Aortic smooth muscle cell (primary cell): ENCODE data around the gene ITGAE. TPM values are rescaled to one million over a fixed set of nuclear protein-coding genes. Genes with fewer than 3 reads are reported as not detected.

Experiments used
- total RNA-seq: library from RNA; depleted of rRNA; stranded (reverse); fragments of >200 nt; gene quantifications from 2 replicates; pipeline ENCODE4 v1.2.3, GENCODE V29; 2014

Gene ITGAE, protein sequence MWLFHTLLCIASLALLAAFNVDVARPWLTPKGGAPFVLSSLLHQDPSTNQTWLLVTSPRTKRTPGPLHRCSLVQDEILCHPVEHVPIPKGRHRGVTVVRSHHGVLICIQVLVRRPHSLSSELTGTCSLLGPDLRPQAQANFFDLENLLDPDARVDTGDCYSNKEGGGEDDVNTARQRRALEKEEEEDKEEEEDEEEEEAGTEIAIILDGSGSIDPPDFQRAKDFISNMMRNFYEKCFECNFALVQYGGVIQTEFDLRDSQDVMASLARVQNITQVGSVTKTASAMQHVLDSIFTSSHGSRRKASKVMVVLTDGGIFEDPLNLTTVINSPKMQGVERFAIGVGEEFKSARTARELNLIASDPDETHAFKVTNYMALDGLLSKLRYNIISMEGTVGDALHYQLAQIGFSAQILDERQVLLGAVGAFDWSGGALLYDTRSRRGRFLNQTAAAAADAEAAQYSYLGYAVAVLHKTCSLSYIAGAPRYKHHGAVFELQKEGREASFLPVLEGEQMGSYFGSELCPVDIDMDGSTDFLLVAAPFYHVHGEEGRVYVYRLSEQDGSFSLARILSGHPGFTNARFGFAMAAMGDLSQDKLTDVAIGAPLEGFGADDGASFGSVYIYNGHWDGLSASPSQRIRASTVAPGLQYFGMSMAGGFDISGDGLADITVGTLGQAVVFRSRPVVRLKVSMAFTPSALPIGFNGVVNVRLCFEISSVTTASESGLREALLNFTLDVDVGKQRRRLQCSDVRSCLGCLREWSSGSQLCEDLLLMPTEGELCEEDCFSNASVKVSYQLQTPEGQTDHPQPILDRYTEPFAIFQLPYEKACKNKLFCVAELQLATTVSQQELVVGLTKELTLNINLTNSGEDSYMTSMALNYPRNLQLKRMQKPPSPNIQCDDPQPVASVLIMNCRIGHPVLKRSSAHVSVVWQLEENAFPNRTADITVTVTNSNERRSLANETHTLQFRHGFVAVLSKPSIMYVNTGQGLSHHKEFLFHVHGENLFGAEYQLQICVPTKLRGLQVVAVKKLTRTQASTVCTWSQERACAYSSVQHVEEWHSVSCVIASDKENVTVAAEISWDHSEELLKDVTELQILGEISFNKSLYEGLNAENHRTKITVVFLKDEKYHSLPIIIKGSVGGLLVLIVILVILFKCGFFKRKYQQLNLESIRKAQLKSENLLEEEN
- total RNA-seq, result 19.5 and 19.7 TPM in 2 replicates

DNA sequence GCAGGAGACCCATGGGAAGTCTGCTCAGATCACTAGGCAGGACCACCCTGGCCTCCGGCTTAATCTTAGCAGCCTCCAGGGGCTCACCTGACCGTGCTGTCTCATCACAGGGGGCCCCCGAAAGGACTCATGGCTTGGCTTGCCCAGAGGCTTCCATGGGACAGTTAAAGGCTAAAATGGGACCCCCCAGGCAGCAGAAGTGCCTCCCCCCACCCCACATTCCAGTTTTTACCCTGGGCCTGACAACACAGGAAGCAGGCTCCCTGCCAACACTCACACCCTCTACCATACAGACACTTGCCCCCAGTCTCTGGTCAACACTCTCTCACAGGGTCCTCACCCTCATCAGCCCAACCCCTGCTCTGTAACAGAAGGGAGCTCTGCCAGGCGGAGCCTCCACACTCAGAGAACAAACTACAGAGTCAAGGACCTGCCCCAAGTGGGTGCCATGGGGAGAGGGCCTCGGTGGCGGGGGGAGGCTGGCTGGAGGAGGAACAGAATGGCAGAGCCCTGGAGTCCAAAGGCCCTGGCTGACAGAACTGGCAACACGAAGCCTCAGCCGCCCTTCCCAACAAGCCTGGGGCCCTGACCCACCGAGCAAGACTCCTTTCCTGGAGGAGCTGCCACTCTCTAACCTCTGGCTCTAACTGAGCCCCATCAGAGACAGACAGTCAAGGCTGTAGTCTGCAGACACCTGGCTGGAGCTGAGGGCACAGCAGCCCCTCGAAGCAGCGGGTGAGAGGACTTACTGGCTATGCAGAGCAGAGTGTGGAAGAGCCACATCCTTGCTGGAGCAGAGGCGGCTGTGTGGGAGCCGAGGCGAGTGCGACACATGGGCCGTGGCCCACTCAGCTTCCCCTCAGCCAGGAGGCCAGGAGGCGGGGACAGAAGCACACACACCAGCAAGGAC, at the start of gene ITGAE:
Gene ITGAE, minus strand, starts transcription at position 827 of the 910 bp plus-strand sequence. Its CDS starts 44 bp downstream, at position 783.

DNA sequence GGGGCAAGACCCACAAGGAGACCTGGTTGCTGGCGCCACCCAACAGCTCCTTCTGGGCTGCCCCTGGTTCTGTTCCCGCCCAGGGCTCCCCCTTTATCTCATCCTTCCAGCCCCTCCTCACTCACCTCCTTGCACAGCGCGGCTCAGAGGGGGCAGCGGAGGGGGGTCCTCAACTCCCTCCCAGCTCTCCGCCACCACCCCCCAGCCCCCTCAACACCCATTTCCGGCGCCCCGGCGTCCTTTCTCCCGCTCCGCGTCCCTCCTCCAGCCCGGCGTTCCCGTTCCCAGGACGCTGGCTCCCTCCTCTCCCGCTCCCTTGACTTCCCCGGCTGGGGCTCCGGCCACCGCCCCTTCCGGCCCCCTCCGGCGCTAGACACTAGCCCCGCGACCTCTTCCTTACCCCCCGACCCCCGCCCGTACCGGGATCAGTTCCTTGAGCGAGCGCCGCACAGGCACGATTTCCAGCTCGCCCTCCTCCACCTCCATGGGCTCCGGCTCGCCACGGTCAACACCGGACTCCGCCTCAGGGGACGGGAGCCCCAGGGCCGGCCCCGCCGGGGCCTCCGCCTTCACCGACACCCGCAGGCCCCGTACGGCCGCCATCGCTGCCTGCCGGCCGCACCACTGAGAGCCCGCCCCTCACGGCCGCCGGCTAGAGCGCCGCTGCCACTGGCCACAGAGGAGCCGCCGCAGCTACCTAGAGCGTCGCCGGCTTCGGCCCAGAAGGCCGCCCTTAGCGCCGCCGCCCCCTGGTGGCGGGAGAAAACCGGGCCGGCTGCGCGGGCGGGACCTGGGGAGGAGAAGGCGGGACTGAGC, 44.8 kb upstream of the ITGAE start, which contains the start of gene NCBP3:
Gene NCBP3, minus strand, starts transcription at position 626 of the 816 bp plus-strand sequence. Its CDS starts 23 bp downstream, at position 603.

DNA sequence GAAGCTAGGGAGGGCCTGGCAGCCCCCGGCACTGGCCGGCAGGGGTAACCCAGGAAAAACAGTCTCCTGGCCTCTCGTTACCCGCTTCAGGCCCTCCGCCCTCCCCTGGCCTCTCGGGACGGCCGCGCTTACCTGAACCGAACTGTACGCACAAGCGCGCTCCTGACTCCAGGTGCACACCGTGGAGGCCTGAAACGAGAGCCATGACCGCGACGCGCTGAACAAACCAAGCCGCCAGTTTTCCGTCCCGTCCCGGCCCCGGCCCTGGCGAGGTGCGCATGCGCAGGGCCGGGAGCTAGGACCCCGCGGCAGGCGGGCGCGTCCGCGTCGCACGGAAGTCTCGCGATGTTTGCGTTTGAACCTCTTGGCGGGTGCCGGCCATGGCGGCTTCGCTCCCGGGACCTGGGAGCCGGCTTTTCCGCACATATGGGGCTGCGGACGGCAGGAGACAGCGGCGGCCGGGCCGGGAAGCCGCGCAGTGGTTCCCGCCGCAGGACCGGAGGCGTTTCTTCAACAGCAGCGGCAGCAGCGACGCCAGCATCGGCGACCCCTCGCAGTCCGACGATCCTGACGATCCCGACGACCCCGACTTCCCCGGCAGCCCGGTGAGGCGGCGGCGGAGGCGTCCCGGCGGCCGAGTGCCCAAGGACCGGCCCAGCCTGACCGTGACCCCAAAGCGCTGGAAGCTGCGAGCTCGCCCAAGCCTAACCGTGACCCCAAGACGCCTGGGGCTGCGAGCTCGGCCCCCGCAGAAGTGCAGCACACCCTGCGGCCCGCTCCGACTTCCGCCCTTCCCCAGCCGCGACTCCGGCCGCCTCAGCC, 77.2 kb downstream of the ITGAE start, which contains the start of gene HASPIN:
Gene HASPIN, plus strand, starts transcription at position 348 of the 822 bp plus-strand sequence. Its CDS starts 33 bp downstream, at position 381.

DNA sequence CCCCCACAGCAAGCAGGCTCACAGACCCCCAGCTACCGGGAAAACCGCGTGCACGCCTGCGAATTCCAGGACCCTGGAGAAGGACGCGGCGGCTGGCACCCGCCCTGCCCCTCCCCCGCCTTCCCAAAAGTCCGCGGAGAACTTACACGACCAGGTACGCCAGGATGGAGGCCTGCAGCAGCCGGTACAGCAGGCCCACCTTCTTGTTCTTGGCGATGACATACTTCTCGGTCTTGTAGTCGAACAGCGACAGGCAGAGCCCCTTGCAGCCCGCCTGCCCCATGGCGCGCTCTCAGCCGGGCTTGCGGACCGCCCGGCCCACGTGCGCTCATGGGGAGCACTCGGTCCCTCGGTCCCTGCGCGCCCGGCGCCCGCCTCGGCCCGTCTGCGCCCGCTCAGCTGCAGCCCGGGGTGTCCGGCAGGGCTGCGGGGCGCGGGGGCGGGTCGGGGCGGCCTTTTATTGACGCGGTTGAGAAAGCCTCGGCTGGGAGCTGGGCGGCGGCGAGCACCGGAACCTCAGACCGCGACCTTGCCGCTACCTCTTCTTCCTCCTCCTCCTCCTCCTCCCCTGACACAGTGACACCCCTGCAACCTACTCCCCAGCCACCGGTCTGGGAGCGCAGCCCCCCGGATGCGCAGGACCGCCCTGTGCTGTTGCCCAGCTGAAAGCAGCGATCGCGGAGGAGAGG, 105.1 kb downstream of the ITGAE start, which contains the start of gene P2RX5:
Gene P2RX5, minus strand, starts transcription at position 433 of the 689 bp plus-strand sequence. Its CDS starts 150 bp downstream, at position 283.

DNA sequence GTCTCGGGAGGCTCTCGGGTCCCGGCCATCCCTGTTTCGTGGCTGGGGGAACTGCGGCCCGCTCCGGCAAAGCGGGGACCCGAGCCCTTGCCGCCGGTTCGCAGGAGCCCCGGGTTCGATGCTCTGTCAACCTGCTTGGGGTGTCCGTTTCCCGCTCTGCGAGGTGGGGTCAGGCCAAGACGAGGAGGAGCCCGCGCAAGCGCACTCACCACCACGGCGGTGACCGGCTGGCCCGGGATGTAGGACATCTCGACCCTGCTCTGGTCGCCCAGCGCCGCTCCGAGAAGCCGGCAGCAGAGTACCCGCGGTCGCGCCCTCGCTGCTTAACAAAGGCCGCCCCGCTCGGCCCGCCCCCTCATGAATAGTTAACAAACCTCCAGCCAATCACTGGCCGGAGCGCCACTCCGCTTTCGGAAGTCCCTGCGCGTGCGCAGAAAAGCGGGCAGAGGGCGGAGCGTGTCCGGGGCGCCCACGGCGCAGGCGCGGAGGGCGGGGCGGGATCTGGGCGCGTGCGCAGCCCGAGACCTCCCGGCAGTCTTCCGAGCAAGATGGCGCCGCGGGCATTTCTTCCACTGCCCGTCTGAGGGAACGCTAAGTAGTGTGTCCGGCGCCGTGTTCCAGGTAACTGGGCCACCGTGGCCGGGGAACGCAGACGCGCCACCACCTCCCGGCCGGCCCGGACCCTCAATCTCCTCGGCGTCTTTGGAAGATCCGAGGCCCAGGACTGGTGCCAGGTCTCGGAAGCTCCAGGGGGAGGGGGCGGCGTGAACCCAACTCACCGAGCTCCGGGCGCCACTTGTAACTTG, 132.5 kb downstream of the ITGAE start, which contains the start of the genes EMC6 and TAX1BP3:
Gene EMC6, plus strand, starts transcription at position 534 of the 806 bp plus-strand sequence. CDS start 335 bp downstream, outside the sequence.
Gene TAX1BP3, minus strand, starts transcription at position 300 of the 806 bp plus-strand sequence. Its CDS starts 52 bp downstream, at position 248.

Other genes starting within 250 kb of the ITGAE start
- gene TRPV3, start 243.4 kb downstream of the ITGAE start, total RNA-seq, result 0.53 and 0.68 TPM in 2 replicates
- gene TRPV1, start 191.8 kb downstream of the ITGAE start, total RNA-seq, result 0.92 and 1.2 TPM in 2 replicates
- 8.5 and 9.6 TPM in 2 replicates for gene SHPK, start 164.9 kb downstream of the ITGAE start, total RNA-seq
- 12.4 and 19.2 TPM in 2 replicates for gene CTNS, start 164.4 kb downstream of the ITGAE start, total RNA-seq
- gene TAX1BP3, start 132.6 kb downstream of the ITGAE start, total RNA-seq, result 130 and 142 TPM in 2 replicates
- gene EMC6, start 132.4 kb downstream of the ITGAE start, total RNA-seq, result 12.3 and 15.2 TPM in 2 replicates
- 1.3 and 1.5 TPM in 2 replicates for gene P2RX5, start 105.0 kb downstream of the ITGAE start, total RNA-seq
- gene HASPIN, start 77.3 kb downstream of the ITGAE start, total RNA-seq, result 2.7 and 3.8 TPM in 2 replicates
- 16.8 and 18.5 TPM in 2 replicates for gene NCBP3, start 45.1 kb upstream of the ITGAE start, total RNA-seq
- gene CAMKK1, start 91.9 kb upstream of the ITGAE start, total RNA-seq, result 6.3 and 10.3 TPM in 2 replicates
- gene P2RX1, start 115.3 kb upstream of the ITGAE start, total RNA-seq, result 0.06 TPM in 1 of 2 replicates, not detected in the other
- 0.79 and 2.0 TPM in 2 replicates for gene ATP2A3, start 163.2 kb upstream of the ITGAE start, total RNA-seq